M059J (cell line): ENCODE data around the gene LOXL4. TPM values are rescaled to one million over a fixed set of nuclear protein-coding genes. Genes with fewer than 3 reads are reported as not detected.

Source experiments
- DNase-seq: peaks from one replicate; pipeline ENCODE4 v3.0.0-alpha.2; 2012; ENCODE audit warnings: low read depth
- total RNA-seq: library from RNA; depleted of rRNA; stranded (reverse); fragments of >200 nt; shearing (Covaris generic); gene quantifications from 2 replicates; pipeline ENCODE4 v1.2.3, GENCODE V29; 2014; rRNA removed

LOXL4 gene
- 1.2 and 1.6 TPM in 2 replicates for total RNA-seq

DNA sequence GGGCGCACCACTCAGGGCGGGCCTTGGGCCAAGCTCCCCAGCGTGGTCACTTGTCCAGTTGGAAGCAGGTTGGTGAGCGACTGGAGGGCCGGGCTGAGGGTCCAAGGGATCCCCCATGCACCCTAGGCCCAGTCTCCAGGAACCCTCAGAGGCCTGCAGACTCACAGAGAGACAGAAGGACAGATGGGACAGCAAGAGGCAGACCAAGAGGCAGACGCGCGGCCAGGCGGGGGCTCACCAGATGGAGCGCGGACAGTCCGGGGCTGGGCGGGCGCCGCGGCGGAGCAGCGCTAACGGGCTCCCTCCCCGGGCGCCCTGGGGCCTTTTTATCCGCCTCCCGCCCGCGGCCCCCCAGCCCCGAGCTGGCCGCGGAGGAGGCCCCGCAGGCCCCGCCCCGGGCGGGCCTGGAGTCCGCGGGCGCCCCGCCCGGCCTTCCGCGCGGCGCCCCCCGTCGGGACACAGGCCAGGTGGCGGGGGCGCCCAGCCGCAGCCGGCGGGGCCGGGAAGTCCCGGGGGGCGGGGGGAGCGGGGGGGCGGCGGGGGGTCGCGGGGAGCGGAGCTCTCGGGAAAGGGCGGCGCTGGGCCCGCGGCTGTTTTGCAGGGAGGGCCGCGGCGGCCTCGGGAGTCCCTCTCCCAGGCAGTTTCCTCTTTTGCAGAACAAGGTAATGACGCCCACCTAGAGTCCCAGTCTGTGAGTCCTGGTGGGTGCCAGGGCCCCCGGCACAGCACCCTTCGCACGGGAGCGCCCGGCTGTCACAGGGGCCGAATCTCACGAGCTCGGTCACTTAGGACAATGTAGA lies at the start of gene LOXL4:
Gene LOXL4 (minus strand): TSS at position 301 of the 800 bp plus-strand sequence. CDS start 5,175 bp downstream, outside the sequence.
- DNase-seq: peak; percentile 25

DNA sequence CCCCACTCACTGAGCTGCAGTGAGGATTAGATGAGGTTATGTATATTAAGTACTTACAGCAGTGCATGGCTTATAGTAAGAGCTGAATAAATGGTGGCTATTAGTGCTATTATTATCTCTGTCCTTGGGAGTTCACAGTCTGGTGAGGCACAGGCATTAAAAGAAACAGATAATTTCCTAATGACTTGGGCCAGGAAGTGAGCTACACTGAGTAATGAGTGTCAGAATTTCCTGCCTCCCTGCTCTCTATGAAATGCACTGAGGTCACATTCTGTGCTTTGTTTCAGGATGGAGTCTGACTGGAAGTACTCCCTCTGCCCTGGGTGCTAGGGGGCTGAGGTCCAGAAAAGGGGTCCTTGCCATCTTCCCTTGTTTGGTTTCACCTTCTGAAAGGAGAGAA lies 48.7 kb upstream of the LOXL4 start:
- peak; percentile 63 for DNase-seq

DNA sequence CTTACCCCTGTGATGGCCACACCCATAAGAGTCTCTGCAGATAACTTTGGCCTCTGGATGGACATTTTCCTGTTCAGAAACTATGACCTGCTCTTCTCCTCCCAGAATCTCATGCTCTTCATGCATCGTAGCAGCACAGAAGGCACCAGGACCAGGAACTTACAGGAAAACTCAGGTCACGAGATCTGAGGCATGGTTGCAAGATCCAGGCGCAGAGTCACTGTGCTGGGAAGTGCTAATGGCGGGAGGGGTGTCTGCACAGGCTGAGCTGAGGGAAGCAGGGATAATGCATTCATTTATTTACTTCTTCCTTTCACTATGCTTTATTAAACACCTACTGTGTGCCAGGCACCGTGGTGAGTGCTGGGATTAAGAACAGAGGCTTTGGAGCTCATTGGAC lies 48.2 kb upstream of the LOXL4 start:
- no peak for DNase-seq

DNA sequence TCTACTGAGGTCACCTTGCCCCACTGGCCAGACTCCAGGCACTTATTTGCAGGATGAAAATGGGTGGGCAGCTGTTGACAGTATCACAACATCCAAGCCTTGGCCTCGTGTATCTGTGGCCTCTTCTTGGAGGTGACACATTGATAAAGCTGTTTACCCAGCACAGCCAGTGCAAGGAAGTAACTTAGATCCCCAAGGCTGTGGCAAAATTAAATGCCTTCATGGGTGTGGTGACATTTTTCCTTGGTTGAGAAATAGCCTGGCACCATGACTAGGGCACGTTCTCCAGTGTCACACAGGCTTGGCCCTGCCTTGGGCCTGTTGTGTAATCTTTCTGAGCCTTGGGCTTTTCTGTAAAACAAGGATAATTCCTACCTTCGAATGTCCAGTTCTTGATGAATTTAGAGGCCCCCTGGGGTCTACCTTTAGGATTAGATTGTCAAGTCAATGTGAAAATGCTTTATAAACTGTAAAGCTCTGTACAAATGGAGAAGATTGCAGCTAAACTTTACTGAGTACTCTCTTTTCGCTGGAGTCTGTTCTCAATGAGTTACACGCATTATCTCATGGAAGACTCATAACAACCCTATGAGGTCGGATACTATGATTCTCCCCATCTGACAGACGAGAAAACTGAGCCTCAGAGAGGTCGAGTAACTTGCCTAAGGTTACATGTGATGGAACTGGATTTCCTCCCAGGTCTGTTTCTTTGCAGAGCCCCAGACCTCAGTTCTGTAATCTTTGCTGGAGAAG lies 46.7 kb upstream of the LOXL4 start:
- peak; percentile 48 for DNase-seq

DNA sequence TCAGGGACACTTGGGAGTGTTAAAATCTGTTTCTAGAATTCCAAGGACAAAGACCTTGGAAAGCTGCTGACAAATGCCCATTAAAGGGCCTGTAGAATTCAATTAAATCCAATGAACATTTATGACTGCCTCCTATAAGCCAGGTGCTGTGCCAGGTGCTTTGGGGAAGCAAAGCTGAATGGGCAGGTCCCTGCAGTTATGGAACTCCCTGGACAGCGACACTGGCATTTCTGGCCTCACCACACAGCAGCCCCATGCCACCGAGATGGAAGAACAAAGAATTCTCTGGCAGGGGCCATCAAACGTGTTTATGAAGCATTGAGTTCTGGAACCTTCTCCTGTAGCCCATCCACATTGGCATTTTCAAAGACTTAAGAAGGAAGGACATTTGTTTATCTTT lies 45.6 kb upstream of the LOXL4 start:
- DNase-seq: no peak

DNA sequence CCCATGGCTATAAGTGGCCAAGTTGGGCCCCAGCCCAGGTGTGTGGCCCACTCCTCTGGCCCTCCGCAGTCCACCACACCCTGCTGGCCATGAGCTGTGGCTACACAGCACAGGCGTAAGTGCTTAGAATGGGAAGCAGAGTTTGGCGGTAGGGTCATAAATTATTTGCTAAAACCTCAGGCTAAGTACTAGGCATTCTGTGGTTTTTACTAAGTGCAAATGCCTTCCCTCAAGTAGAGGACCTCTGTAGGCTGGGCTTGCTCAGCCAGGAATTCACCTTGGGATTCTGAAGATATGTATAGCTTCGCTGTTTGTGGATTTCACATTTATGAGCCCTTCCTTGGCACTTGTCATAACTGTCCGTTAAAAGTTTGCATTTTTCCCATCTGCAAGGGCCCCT lies 44.8 kb upstream of the LOXL4 start:
- peak; percentile 9 for DNase-seq

DNA sequence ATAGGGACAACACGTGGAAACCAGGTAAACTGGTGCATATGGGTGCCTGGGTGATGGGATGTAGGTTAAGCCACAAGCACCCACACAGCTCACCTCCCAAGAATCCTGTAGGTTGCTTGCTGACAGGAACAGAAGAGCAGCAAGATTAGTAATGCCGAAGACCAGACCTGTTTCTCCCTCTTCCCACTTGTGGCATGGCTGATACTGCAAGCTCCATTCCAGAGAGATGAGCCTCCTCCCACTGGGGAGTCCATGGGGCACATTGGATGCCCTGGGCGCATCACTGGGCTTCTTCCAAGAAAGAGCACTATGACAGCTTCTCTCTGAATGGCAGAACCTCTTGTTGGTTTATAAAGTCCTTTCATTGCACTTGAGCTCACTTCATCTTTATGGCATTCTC lies 44.4 kb upstream of the LOXL4 start:
- DNase-seq: peak; percentile 12

DNA sequence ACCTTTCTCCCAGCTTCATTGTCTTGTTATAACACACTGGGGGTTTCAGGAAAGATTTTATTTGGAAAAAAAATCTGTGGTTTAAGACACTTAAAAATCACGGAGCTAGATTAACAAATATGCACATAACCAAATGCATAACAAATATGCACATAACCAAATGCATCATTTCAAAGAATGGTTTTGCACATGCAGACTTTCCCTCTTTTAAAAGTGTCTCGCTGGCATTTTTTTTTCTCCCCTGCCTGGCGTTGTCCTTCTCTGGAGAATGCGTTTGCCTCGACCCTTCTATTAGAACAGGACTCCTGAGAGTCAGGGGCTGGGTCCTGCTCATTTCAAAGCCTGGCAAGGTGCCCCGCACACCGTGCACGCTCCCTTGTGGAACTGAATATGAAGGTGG lies 42.7 kb upstream of the LOXL4 start:
- no peak for DNase-seq

DNA sequence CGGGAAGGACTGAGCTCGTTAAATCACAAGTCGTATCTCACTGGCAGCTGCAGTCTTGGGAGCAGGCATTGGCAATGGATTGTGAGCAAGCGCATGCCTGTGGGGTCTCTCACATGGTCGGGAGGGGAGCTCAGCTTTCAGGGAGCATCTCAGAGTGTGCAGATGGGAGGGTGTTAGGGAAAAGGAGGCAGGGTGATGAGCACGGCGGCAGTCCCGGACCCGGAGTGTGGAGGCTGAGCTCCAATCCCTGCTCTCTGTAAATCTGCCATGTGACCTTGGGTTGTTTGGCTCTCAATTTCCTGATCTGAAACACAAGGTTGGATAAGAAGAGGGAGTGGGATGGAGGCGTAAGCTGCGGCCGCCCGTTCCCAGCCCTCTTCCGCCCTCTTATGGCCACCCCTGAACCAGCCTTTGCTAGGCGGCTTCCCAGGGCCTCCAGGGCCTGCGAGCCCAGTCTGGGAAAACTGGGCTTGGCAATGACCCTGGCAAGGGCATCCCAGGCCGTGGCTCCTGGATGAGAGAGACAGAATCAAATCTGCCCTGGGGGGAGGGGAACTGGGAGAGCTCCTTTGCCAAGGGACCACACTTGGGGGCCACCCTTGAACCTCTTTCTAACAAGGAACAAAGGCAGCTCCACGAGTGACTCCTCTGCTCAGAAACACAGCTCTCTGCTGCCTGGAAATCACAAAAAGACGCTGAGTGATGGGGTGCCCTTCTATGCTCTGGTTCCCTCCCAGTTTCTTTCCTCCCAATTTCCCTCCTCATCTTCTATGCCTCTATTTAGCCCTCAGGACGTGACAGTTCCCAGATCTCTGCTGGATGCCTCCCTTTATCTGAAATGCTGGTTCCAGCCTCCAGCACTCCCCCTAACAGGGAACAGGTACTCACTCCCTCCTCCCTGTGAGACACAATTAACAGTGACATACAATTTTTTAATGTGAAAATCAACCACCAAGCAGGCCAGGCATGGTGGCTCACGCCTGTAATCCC lies 41.7 kb upstream of the LOXL4 start:
- DNase-seq: peak; percentile 68

DNA sequence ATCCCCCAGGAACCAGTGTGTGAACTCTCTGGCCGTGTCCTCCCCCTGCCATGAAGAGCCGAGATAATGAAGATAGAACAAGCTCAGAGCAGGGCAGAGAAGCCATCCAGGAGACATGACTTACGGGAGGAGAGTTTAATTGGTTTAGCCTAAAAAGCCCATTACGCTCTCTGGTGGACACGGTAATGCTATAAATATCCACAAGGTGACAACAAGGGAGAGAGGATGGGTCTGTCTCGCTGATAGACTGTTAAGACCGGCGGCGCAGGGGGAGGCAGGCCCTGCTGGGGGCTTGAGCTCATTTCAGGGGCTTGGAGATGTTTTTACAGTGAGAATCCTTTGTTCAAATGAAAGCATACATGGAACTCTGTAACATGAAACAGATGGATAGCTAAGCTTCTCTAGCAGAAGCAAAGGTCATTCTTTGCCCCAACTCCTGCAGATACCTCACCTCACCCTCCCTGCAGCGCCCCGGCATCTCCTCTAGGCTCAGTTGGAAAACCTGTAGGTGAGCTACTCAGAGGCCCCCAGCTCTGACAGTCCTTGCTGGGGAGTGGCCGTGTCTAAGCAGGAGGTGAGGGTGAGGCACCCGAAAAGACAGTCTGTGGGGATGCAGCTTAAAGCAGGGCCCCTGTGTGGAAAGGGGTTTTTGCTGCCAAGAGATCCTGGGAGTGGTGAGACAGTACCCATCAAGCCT lies 40.8 kb upstream of the LOXL4 start:
- DNase-seq: no peak

DNA sequence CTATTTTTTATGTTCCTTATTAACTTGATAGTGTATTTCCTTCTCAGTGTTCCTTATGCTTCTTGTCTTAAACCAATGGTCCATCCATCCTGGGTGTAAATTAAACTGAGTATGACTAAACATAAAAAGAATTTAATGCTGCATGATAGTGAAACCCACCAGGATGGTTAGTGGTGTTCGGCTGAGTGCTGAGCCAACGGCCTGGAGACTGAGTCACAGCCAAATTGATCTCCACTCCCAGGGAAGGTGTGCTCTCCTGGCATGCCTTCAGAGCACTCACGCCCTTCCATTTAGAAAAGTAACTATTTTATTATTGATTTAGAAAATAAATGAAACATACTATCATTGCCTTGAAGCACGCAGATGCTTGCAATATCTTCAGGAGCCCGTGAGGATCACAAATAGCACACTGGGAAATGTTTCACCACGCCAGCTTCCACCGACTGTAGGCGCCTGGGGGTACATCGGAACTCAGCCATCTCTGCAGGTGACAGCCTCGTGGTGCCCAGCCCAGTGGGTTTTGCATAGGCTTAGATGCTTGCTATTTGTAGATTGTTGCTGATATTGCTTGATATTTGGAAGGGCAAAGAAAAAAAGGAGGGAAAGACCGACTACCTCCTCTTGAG lies 40.0 kb upstream of the LOXL4 start:
- DNase-seq: peak; percentile 33

DNA sequence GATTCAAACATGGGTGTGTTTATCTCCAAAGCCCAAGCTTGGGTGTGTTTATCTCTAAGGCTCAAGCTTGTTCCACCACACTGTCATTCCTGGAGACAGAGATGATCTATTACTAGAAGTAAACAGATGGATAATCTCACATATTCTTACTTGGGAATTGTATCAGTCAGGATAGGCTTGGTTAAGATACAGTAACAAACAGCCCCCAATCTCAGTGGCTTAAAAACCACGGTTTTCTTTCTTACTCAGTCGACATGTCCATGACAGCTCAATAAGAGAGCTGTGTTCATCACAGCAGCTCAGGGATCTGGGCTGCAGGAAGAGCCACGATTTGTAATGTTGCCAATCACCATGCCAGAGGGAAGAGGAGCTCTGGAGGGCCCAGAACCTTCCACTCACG lies 38.5 kb upstream of the LOXL4 start:
- DNase-seq: no peak

DNA sequence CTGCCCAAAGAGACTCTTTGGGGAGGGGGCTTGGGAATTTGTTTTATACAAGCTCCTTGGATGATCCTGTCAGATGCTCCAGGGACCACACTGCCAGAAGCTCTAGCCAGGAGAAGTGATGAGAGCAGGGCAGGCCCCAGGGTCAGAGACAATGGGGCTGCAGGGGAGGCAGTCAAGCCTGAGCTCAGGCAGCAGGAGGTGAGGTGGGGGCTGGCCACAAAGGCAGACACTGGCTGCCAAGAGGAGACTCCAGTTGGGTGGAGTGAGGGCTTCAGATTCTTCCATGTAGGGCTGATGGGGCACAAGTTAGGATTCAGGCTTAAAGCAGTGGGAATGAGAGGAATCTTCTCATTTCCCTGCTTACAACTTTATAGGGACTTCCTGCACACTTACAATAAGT lies 35.6 kb upstream of the LOXL4 start:
- DNase-seq: no peak

DNA sequence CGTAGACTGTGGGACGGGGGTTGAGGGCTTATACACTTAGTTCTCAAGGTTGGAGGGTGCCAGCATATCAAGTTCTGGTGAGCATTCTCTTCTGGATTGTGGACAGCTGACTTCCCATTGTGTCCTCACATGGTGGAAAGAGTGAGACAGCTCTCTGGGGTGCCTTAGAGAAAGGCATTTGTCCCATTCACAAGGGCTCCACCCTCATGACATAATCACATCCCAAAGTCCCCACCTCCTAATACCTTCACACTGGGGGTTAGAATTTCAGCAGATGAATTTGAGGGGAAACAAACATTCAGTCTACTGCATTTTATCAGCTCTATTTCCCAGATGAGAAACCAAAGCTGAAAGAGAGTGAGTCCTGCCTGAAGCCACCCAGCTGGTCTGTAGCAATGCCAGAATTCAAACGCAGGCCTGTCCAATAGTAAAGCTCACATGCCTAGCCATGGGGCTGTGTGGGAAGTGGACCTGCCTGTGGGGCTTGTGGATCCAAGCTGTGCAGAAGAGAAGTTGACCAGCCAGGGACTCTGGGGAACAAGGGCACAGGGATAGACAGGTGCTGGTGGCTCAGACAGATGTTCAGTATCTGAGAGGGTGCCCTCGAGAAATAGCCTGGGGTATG lies 34.9 kb upstream of the LOXL4 start:
- DNase-seq: no peak

DNA sequence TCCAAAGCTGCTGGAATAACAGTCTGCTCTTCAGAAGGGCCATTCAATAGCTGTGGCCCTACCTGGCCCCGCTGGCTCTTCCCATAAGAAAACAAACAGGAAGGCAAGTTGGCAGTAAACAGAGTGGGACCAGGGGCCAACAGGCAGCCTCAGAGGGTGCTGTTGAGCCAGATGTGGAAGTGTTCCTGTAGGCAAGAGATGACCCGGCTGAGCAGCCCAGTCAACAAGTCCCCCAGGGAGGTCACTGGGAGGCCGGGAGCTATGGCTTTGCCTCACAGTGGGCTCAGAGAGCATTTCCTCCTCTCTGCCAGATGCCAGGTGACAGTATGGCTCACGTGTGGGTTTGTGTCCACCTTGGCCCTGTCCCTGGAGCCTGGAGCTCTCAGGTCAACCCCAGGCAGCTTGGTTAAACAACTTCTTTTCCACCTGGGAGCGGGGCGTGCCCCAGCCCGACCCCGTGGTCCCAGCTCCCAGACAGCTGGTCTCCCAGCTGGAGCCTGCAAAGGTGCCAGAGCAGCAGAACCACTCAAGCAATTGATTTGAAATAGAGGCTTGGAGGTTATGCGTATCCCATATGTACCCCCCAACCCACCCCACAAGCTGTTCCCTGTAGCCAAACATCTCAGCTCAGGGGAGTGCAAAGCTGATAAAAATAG lies 33.8 kb upstream of the LOXL4 start:
- DNase-seq: no peak

DNA sequence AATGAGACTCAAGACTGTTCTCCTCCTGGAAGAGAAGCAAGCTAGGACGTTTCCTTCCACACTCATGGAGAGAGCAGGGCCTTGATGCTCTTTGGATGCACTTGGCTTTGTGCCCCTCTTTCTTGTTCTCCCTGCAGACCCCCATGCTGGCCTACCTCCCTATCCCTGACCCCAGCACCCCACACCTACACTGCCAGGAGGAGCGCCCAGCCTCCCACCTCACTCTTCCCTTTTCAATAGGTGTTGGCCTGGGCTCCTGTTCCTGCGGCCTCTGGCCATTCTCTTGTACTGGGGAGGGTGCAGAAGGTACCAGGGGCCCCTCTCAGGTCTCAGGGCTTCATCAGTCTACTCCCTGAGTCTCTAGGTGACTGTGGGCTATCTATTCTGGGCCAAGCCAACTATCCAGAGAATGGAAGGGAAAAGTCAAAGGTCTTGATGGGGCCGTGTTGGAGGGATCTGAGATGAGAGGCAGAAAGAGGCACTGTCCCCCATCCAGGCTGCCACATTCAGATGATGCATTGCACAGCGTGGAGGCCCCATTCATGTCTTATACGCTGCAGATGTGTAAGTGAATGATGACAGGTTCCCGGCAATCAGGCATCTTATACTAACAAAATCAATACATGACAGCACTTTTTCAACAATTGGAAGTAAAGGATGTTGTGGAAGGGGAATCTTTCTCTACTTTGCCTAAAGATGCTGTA lies 32.7 kb upstream of the LOXL4 start:
- DNase-seq: no peak

DNA sequence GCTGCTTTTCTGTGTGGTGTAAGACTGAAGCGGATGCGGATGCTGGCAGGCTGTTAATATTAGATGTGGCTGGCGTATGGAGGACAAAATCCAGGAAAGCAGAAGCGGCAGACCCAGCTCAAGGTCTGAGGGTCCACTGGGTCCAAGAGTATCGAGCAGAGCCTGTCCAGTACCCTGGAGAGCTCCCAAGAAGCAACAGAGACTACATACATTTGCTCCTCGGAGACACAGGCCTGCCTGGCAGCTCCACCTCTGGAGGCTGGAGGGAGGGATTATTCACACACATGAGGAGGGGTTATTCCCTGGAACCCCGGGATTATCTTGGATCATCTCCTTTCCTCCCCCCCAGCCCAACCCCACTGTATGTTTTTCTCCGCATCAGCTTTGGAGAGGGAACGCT lies 31.3 kb upstream of the LOXL4 start:
- DNase-seq: peak; percentile 18

DNA sequence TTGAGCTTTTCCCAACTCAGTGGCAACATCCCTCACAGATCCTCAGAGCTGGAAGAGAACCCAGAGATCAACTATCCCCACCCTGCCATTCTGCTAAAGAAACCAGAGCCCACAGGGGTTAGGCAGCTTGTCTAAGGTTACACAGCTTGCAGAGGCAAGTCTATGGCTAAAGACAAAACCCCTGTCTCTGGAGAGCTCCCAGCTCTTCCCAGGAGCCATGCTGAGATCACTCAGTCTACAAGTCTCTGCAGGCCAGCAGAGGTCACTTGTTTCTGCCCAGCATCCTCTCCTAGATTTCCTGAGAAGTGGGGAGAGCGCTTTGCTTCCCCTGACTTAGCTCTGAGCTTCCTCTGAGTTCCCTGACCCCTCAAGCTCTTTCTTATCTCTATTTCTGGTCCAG lies 28.5 kb upstream of the LOXL4 start:
- DNase-seq: peak; percentile 23

DNA sequence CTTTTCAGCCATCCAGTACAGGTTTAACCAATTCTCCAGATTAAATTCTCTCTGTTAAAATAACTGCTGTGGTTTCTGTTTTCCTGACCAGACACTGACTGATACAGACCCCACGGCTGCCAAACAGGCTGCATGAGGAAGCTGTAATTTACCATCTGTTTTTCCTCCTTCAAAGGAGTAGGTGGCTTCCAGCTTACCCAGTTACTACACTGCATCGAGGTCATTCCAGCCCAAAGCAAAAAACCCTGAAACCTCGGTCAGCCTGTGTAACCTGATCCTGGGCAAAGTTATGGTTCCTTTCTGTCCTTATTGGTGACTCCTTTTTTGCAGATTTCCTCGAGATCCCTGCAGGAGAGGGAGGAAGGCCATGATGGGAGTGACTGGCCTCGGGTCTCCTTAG lies 27.9 kb upstream of the LOXL4 start:
- peak; percentile 62 for DNase-seq
